ENCODE measurements around the gene CDIPT.

GRCh38 chr16:29834079-29834478, 28.9 kb downstream of the CDIPT start:
- TF ChIP-seq POLR2A (IDR thresholded peaks at IDR 0.05), result no peak
- no peak for TF ChIP-seq CTCF (IDR thresholded peaks at IDR 0.05)
